Panc1 (cell line): Measurements from ENCODE around the gene RFX2. TPM values are rescaled to one million over a fixed set of nuclear protein-coding genes. Genes with fewer than 3 reads are reported as not detected.

ENCODE experiments used
- ATAC-seq: fragments of 200-7000 bp; cut with Tn5 transposase; 2 replicates; pipeline ENCODE4 v1.9.1; 2020; ENCODE audit warnings: mild to moderate bottlenecking, moderate library complexity
- BruUV-seq: library from RNA; stranded (reverse); fragments of 400-500 nt; replicated peaks from 2 replicates; lab custom pipeline; 2021; lab: Mats Ljungman, UMichigan
- CTCF ChIA-PET: fragments of 300-600 bp; sonication (Branson Sonifier 250); formaldehyde crosslinking; loops from one replicate; lab custom pipeline; 2022; ENCODE audit warnings: antibody characterized with exemption; lab: Charles Lee
- POLR2A ChIA-PET: fragments of 300-600 bp; sonication (Branson Sonifier 250); formaldehyde crosslinking; loops from one replicate; lab custom pipeline; 2022; ENCODE audit warnings: antibody characterized with exemption; lab: Charles Lee
- DNase-seq: peaks from one replicate; pipeline ENCODE4 v3.0.0-alpha.2; 2010; ENCODE audit warnings: low read depth, low spot score
- H3K27ac ChIP-seq: 2 replicates; pipeline ENCODE4 v1.5.1; 2011; ENCODE audit warnings: mild to moderate bottlenecking, low read length, inconsistent platforms
- H3K27me3 ChIP-seq: fragments of 200-500 bp; sonication (Bioruptor generic); 2 replicates; pipeline ENCODE4 v1.6.0; 2014; ENCODE audit warnings: low read length, inconsistent platforms; ENCODE audit not compliant: control insufficient read depth, insufficient read depth
- H3K36me3 ChIP-seq: fragments of 200-500 bp; sonication (Bioruptor generic); 2 replicates; pipeline ENCODE4 v1.5.1; 2014; ENCODE audit warnings: inconsistent platforms, mild to moderate bottlenecking, low read length, moderate library complexity; ENCODE audit not compliant: control insufficient read depth, insufficient read depth
- H3K4me1 ChIP-seq: 2 replicates; pipeline ENCODE4 v1.5.1; 2011; ENCODE audit warnings: inconsistent platforms, mild to moderate bottlenecking, low read length, moderate library complexity; ENCODE audit not compliant: control insufficient read depth, insufficient read depth
- H3K4me3 ChIP-seq, 2 experiments: 2 replicates each; pipeline ENCODE4 v1.5.1; 2011 to 2012; ENCODE audit warnings: low read depth in 2 of 2, low read length in 2 of 2, mild to moderate bottlenecking in 2 of 2, inconsistent platforms in 1 of 2, moderate library complexity in 1 of 2
- H3K9me3 ChIP-seq: fragments of 200-500 bp; sonication (Bioruptor generic); 2 replicates; pipeline ENCODE4 v1.5.1; 2014; ENCODE audit warnings: low read depth, mild to moderate bottlenecking, inconsistent platforms, low read length, moderate library complexity; ENCODE audit not compliant: control insufficient read depth, insufficient read depth
- CTCF ChIP-seq: fragments of 450-650 bp; IDR thresholded peaks from 2 replicates; pipeline ENCODE4 v1.5.1; 2017; ENCODE audit warnings: mild to moderate bottlenecking
- POLR2AphosphoS5 ChIP-seq: IDR thresholded peaks from 2 replicates; pipeline ENCODE4 v1.6.1; 2012; ENCODE audit warnings: mild to moderate bottlenecking, low read depth, low read length, moderate library complexity
- REST ChIP-seq, 2 experiments: IDR thresholded peaks; 2 replicates each; pipeline ENCODE4 v1.6.1; 2011 to 2012; ENCODE audit warnings: low read depth in 2 of 2, control low read depth in 1 of 2, low read length in 1 of 2, mild to moderate bottlenecking in 1 of 2, moderate library complexity in 1 of 2; ENCODE audit not compliant: insufficient read depth in 1 of 2
- SIN3A ChIP-seq: IDR thresholded peaks from 2 replicates; pipeline ENCODE4 v1.6.1; 2012; ENCODE audit warnings: low read depth, mild to moderate bottlenecking, low read length, moderate library complexity, borderline replicate concordance; ENCODE audit not compliant: insufficient read depth
- TCF7L2 ChIP-seq: IDR thresholded peaks from 2 replicates; pipeline ENCODE4 v1.6.1; 2011; ENCODE audit warnings: mild to moderate bottlenecking, low read depth, low read length, inconsistent platforms
- in situ Hi-C: cut with HindIII; loops from 2 replicates; pipeline ENCODE4 v1.10.0; 2016; ENCODE audit warnings: low sequenced_read_pairs, low pct_unique_long_range_greater_than_20kb
- intact Hi-C: fragments of 100-400 bp; cut with micrococcal nuclease; formaldehyde crosslinking; loops from one replicate; pipeline ENCODE4 v1.10.0; 2022; ENCODE audit not compliant: unreplicated experiment
- total RNA-seq: library from RNA; stranded (reverse); gene quantifications from one replicate; pipeline ENCODE4 v1.2.1, GENCODE V29; 2021; ENCODE audit not compliant: unreplicated experiment

RFX2 gene
- total RNA-seq, 1 experiment from 2014 or later, result 8.0 TPM

GRCh38 chr19:5969476-5969875 is 140.8 kb downstream of the RFX2 start:
- Histone ChIP-seq H3K4me3 (no peak overlapping the region), H3K27ac (no peak overlapping the region), H3K27me3 (no peaks in the 10 kb centered on the region), H3K9me3 (no peaks in the 10 kb centered on the region), H3K36me3 (no peaks in the 10 kb centered on the region), H3K4me1 (peaks cover 5% of the 10 kb centered on the region; the same call in 1 of the 2 replicates)
- in situ Hi-C loops, result no loop called here
- no peak for ATAC-seq
- no TSS peak for BruUV-seq
- ChIA-PET POLR2A (no interaction called here), CTCF (no interaction called here)
- intact Hi-C loops, result no loop called here
- no peak for TF ChIP-seq POLR2AphosphoS5
- TF ChIP-seq CTCF, result no peak
- TF ChIP-seq REST (IDR thresholded peaks at IDR 0.05; ENCODE audit: insufficient read depth in 1 of 2, low read depth in 2 of 2, low read length in 1 of 2), result no peak
- no peak for TF ChIP-seq TCF7L2
- DNase-seq, result no peak

DNA sequence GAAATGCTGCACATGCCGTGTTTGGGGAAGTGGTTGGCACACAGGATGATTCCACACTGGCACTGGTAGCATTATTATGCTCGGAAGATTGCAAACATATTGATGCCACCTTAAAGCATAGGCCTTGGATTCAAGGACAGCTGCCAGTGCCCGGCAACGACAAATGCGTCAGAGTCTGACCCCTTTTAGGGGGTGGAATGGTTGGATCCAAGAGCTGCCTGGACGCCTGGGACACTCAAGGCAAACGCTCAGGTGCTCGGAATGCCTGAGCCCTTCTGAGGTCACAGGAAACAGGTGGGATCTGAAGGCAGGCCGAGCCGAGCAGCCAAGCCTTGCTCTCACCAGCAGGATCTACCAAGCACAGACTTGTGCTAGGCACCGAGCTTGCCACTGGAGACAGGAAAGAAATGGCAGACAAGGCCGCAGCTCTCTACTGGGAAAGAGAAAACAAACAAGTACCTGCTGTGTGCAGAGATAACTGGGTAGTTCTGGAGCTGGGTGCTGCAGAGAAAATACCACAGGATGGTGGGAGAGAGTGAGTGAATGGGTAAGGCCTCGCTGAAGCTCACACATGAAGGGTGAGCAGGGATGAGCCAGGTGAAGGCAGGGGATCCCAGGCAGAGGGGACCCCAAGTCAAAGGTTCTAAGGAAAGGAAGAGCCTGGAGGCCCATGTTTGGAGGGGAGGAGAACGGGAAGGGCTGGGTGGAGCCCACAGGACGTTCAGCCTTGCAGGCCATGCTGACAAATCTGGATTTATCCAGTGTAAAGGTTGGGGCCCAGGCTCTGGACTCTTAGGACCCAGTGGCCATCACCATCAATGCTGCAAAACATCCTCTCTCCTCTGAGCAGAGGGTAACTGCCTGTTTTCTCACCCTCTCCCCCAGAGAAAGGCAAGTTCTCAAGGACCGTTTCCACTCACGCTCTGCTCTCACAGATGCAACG is 141.6 kb downstream of the RFX2 start:
- BruUV-seq, result no TSS peak
- no peak for TF ChIP-seq POLR2AphosphoS5
- no peak for TF ChIP-seq TCF7L2
- TF ChIP-seq REST (IDR thresholded peaks at IDR 0.05; ENCODE audit: insufficient read depth in 1 of 2, low read depth in 2 of 2, low read length in 1 of 2), result no peak
- TF ChIP-seq SIN3A, result no peak
- POLR2A ChIA-PET, result interaction anchor here (0.5 kb wide), 1 partner anchor 470 kb away, joined by 5 read pairs; no protein-coding TSS in a partner anchor
- Histone ChIP-seq H3K27me3 (no peaks in the 10 kb centered on the region), H3K4me1 (peaks cover 5% of the 10 kb centered on the region; the same call in 1 of the 2 replicates), H3K4me3 (no peak overlapping the region), H3K9me3 (no peaks in the 10 kb centered on the region), H3K36me3 (no peaks in the 10 kb centered on the region), H3K27ac (no peak overlapping the region)
- ATAC-seq (peak; percentile 22; the same call in 1 of the 2 replicates), DNase-seq (no peak)
- CTCF ChIA-PET, result interaction anchor here (0.9 to 1.1 kb wide), 2 partner anchors 11 to 15 kb away, joined by 3 read pairs; no protein-coding TSS in a partner anchor
- intact Hi-C loops (no loop called here), in situ Hi-C loops (no loop called here)
